GM13976 (cell line): ENCODE measurements around the gene MCF2L2.

Experiments
- DNase-seq: peaks from one replicate; pipeline ENCODE4 v3.0.0; 2012; ENCODE audit warnings: low spot score
- in situ Hi-C: fragments of 300-500 bp; cut with MboI; formaldehyde crosslinking; loops from one replicate; pipeline ENCODE4 v1.12.0; 2022; ENCODE audit warnings: low sequenced_read_pairs, mixed read lengths, inconsistent platforms; ENCODE audit not compliant: unreplicated experiment
- TF ChIP-seq, protein P1 (sequence below): IDR thresholded peaks from 2 replicates; pipeline ENCODE4 v1.5.1; 2012; ENCODE audit warnings: borderline replicate concordance, mild to moderate bottlenecking; ENCODE audit not compliant: insufficient read depth; ENCODE audit errors: extremely low read depth, missing control alignments, control extremely low read depth

MCF2L2 gene

DNA sequence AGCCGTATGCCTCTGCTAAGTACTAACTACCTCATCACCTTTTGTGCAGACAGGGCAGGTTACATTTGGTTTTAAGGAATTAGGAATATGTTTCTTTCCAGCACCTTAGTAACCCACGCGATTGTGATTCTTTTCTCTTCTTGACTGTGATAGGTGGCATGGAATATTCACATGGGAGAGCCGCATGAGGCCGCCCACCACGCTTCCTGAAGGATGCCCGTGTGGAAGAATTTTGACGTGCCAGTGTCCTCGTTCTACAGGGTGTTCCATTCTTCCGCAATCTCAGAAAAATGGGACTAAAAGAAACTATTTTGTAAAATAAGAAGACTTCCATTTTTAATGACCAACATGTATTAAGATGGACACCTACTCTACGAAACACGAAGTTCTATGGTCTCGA, 159.1 kb downstream of the MCF2L2 start:
- in situ Hi-C loops, result no loop called here
- DNase-seq, result no peak
- TF ChIP-seq, protein P1, sequence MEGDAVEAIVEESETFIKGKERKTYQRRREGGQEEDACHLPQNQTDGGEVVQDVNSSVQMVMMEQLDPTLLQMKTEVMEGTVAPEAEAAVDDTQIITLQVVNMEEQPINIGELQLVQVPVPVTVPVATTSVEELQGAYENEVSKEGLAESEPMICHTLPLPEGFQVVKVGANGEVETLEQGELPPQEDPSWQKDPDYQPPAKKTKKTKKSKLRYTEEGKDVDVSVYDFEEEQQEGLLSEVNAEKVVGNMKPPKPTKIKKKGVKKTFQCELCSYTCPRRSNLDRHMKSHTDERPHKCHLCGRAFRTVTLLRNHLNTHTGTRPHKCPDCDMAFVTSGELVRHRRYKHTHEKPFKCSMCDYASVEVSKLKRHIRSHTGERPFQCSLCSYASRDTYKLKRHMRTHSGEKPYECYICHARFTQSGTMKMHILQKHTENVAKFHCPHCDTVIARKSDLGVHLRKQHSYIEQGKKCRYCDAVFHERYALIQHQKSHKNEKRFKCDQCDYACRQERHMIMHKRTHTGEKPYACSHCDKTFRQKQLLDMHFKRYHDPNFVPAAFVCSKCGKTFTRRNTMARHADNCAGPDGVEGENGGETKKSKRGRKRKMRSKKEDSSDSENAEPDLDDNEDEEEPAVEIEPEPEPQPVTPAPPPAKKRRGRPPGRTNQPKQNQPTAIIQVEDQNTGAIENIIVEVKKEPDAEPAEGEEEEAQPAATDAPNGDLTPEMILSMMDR, result no peak

DNA sequence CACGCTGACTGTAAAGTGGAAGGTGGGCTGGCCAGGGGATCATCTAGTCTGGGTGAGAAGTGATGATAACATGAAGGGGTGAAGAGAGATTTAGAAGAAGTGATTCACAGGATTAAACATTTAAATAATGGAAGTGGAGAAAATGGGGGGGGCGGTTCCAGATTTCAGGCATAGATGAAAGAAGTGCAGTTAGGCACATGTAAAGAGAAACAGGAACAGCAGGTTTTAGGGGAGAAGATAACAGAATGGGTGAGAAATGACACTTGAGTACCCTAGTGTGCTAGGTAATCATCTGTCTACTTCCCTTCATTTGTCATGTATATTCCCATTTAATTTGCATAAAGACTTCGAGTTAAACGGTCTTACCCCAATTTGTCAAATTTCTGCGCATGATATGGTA, 160.1 kb downstream of the MCF2L2 start:
- TF ChIP-seq, protein P1, result no peak
- in situ Hi-C loops, result no loop called here
- DNase-seq, result no peak

DNA sequence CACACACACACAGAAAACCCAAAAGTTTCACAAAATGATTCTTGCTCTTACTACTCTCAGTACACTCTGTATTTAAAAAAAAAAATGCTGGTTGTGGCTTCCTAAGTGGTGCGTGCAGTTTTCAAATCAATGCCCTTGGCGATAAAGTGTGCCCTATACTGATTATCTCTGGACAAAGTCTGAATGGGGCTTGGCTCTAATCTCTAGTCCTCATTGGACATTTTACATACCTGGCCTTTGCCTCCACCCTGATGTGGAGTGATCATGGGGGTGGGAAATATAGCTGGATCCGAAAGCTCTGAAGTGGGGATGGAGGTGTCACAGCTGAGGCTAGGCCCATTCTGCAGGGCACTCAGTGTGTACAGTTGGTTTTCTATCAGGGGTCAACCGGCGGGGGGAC, 161.3 kb downstream of the MCF2L2 start:
- in situ Hi-C loops, result no loop called here
- TF ChIP-seq, protein P1, result no peak
- no peak for DNase-seq

DNA sequence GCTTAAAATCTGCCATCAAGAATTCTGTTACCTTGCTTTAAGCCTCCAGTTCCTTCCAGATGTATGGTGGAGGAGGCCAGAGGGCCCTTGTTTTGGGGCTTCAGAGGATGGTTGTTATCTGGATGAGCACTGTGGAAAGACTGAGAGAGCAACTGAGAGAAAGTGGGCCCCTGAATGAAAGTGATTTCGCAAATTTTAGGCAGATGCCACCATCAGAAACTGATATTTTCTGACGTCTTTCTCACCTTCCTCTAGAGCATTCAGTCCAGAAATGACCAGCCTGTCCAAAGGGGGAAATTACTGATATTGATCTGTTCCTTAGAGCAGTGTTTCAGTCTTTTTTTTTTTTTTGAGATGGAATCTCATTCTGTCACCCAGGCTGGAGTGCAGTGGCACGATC, 162.0 kb downstream of the MCF2L2 start:
- in situ Hi-C loops, result no loop called here
- TF ChIP-seq, protein P1, result no peak
- no peak for DNase-seq

DNA sequence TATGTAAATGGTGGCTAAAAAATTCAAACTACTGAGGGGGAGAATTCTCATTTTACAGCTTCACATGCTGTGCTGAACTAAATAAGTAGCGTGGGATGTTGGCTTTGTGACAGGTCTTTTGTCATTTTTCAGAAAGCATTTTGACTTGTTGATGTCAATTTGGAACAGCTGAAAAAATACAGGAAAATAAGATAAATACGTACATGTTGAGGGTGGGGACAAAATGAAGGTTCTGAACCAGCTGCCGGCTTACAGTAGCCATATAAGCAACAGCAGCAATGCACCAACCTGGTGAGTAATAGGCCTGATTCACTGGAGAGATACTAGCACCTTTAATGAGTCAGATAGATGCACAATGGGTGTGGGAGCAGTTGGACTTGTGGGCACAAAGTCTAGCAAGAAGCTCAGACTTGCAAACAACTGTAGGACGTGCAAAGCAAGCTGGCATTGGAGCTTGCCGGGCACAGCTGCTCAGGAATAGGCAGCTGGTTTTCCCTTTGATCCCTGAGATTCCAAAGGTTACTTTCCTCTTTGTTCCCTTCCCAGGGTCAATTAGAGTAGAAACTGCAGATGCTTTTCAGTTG, 162.5 kb downstream of the MCF2L2 start:
- TF ChIP-seq, protein P1, result no peak
- in situ Hi-C loops, result no loop called here
- DNase-seq, result no peak

DNA sequence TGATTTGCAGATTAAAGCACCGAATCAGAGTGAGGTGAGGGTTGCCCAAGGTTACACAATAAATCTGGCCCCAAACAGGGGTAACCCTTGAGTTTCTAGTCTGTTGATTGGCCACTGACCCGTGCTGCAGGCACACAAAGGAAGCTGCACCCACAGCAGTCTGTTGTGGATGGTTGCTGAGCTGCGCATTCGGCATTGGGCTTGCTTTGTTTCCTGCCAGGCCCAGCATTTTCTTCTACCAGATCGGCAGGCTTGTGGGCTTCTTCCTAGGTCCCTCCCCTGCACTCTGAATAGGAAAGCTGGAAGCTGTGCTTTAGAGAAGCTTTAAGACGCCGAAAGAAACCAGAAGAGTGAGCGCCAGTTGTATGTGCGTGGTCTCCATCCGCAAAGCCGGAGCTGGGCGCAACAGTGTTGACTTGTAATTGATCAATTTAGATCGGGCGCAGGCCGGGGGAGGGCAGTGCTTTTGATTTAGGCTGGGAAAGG, 163.2 kb downstream of the MCF2L2 start:
- in situ Hi-C loops, result no loop called here
- TF ChIP-seq, protein P1, result no peak
- no peak for DNase-seq
